ENCODE results near the gene CPE. TPM values are rescaled to one million over a fixed set of nuclear protein-coding genes. Genes with fewer than 3 reads are reported as not detected.

Gene CPE
- total RNA-seq, 1 experiment from 2014 or later: 32.6 TPM

DNA sequence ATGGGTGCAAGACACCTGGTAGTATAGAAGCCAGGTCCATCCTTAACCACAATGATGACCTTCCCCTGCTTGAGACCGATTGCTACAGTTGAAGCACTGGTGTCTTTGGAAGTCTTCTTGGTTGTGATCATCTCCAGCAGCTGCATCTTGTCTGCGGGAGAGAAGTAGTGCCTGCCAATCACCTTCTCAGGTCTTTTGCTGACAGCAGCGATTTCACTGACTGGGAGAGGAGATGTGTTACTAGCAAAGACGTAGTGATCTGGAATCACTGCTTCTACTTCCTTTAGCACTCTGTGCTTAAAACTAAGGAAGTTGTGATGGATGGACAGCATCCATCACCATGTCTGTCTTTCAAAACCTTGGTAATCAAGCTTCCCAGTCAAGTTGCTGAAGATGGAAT, 25.9 kb downstream of the CPE start:
- H3K4me3 ChIP-seq (ENCODE audit: insufficient read depth, low read depth, low read length): no peak overlapping the region
- no peaks in the 10 kb centered on the region for H3K27me3 ChIP-seq (ENCODE audit: control insufficient read depth, insufficient read depth, low read length)
- DNase-seq: no peak
- H3K36me3 ChIP-seq (replicated peaks; ENCODE audit: control insufficient read depth, insufficient read depth, low read length): no peaks in the 10 kb centered on the region

DNA sequence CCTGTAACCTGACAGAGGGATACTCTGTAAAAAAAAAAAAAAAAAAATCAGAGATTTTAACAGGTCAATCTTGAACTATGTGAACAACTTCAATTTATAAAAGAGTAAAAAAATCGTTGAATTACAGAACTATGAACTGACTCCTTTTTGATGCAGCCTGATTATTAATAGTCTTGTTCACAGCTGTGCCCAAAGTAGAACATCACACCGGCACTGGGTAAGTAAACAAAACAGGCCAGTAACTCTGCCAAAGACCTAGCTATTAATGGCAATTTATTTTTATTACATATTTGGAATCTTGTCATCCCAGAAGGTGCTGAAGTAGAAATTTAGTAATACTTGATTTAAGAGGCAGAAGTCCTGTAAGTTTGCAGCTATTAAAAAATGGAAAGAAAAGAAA, 31.4 kb downstream of the CPE start:
- no peaks in the 10 kb centered on the region for H3K27me3 ChIP-seq (ENCODE audit: control insufficient read depth, insufficient read depth, low read length)
- no peak overlapping the region for H3K4me3 ChIP-seq (ENCODE audit: insufficient read depth, low read depth, low read length)
- H3K36me3 ChIP-seq (replicated peaks; ENCODE audit: control insufficient read depth, insufficient read depth, low read length): no peaks in the 10 kb centered on the region
- DNase-seq: no peak

DNA sequence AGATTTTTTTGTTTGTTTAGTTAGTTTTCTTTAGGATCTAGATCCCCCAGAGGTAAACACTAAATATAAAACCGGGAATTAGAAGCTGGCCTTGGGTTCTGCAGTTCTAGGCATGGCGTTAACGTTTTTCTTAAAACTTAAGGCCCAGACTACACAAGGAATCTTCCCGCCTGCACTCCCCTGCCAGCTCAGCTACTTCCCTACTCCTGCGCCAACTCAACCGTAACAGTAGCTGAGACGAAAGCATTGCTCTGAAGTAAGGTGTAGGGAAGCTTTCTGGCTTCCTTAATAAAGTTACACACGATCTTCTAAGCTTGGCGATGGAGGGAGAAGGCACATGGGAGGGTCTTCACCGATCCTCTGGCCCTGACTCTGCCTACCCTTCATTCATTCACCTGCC, 37.1 kb downstream of the CPE start:
- DNase-seq: no peak
- H3K4me3 ChIP-seq (ENCODE audit: insufficient read depth, low read depth, low read length): no peak overlapping the region
- no peaks in the 10 kb centered on the region for H3K27me3 ChIP-seq (ENCODE audit: control insufficient read depth, insufficient read depth, low read length)
- no peaks in the 10 kb centered on the region for H3K36me3 ChIP-seq (replicated peaks; ENCODE audit: control insufficient read depth, insufficient read depth, low read length)

DNA sequence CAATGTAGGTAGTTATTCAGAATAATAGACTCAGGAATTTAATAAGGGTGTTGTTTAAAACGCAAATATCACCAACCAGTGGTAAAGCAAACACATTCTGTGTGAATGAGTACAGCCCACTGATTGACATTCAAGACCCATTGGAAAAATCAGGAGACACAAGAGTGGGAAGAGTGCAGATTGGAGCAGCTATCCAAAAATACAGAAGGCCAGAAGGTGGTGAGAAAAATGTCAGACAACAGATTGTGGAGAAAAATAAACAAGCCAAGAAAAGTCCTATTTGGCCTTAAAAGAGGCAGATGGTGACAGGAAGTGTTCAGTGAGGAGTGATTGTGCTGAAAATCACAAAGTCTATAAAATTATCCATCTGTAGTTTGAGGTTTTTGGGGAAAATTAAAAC, 39.3 kb downstream of the CPE start:
- no peak overlapping the region for H3K4me3 ChIP-seq (ENCODE audit: insufficient read depth, low read depth, low read length)
- no peaks in the 10 kb centered on the region for H3K36me3 ChIP-seq (replicated peaks; ENCODE audit: control insufficient read depth, insufficient read depth, low read length)
- no peaks in the 10 kb centered on the region for H3K27me3 ChIP-seq (ENCODE audit: control insufficient read depth, insufficient read depth, low read length)
- DNase-seq: no peak

GRCh38 chr4:165425629-165426028, 46.8 kb downstream of the CPE start:
- no peak for DNase-seq
- H3K27me3 ChIP-seq (ENCODE audit: control insufficient read depth, insufficient read depth, low read length): no peaks in the 10 kb centered on the region
- no peak overlapping the region for H3K4me3 ChIP-seq (ENCODE audit: insufficient read depth, low read depth, low read length)
- H3K36me3 ChIP-seq (replicated peaks; ENCODE audit: control insufficient read depth, insufficient read depth, low read length): no peaks in the 10 kb centered on the region

GRCh38 chr4:165426331-165426730, 47.5 kb downstream of the CPE start:
- Histone ChIP-seq H3K27me3 (ENCODE audit: control insufficient read depth, insufficient read depth, low read length) (no peaks in the 10 kb centered on the region), H3K36me3 (replicated peaks; ENCODE audit: control insufficient read depth, insufficient read depth, low read length) (no peaks in the 10 kb centered on the region), H3K4me3 (ENCODE audit: insufficient read depth, low read depth, low read length) (no peak overlapping the region)
- no peak for DNase-seq

DNA sequence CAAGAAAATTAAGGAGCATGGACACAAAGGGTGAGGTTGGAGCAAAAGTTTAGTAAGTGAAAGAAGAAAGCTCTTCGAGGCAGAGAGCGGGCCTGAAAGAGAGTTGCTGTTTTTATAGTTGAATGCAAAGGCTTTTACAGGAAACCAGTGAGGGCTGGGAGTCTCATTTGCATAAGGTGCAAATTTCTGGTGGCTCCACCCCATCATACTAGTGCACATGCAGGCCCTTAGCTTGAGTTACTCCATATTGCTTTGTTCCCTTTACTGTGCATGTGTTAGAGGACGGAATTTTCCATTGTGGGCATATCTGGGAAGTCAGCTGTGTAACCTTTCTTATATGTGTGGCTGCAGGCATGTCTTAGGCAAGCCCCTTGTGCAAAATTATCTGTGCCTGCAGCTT, 48.0 kb downstream of the CPE start:
- H3K4me3 ChIP-seq (ENCODE audit: insufficient read depth, low read depth, low read length): no peak overlapping the region
- DNase-seq: no peak
- no peaks in the 10 kb centered on the region for H3K36me3 ChIP-seq (replicated peaks; ENCODE audit: control insufficient read depth, insufficient read depth, low read length)
- H3K27me3 ChIP-seq (ENCODE audit: control insufficient read depth, insufficient read depth, low read length): no peaks in the 10 kb centered on the region

GRCh38 chr4:165428957-165429356, 50.1 kb downstream of the CPE start:
- no peaks in the 10 kb centered on the region for H3K36me3 ChIP-seq (replicated peaks; ENCODE audit: control insufficient read depth, insufficient read depth, low read length)
- no peak for DNase-seq
- H3K27me3 ChIP-seq (ENCODE audit: control insufficient read depth, insufficient read depth, low read length): no peaks in the 10 kb centered on the region
- no peak overlapping the region for H3K4me3 ChIP-seq (ENCODE audit: insufficient read depth, low read depth, low read length)

DNA sequence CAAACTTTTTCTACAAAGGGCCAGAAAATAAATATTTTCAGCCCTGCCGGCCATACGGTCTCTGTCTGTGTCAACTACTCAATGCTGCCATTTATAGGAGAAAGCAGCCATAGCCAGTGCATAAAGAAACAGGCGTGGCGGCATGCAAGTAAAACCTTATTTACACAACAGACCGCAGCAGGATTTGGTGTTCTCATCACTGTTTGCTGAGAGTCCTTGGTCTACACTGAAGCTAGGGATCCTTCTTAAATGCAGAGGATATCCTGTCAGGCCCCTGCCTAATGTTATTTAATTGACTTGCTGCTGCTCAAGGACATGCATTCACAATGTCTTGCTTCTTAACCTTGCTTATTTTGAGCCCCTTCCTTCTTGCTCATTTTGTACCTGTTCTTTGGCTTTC, 54.7 kb downstream of the CPE start:
- Histone ChIP-seq H3K27me3 (ENCODE audit: control insufficient read depth, insufficient read depth, low read length) (no peaks in the 10 kb centered on the region), H3K36me3 (replicated peaks; ENCODE audit: control insufficient read depth, insufficient read depth, low read length) (no peaks in the 10 kb centered on the region), H3K4me3 (ENCODE audit: insufficient read depth, low read depth, low read length) (no peak overlapping the region)
- no peak for DNase-seq

DNA sequence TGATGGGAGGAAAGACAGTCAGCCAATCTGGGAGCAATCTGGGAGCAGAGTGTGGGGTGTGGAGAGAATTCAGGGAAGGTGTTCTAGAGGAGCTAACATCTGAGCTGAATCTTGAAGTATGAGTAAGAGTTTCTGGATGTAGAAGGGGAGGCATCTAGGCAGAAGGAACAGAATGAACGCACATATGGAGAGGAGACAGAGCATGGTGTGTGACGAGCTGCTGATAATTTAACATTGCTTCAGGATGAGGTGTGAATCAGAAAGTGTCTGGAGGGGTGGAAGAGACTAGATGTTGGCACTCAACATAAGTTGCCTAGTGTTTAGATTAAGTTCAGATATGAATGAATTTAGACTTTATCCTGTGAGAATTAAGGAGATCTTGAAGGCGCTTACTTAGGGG, 58.9 kb downstream of the CPE start:
- DNase-seq: no peak
- Histone ChIP-seq H3K27me3 (ENCODE audit: control insufficient read depth, insufficient read depth, low read length) (no peaks in the 10 kb centered on the region), H3K36me3 (replicated peaks; ENCODE audit: control insufficient read depth, insufficient read depth, low read length) (no peaks in the 10 kb centered on the region), H3K4me3 (ENCODE audit: insufficient read depth, low read depth, low read length) (no peak overlapping the region)

DNA sequence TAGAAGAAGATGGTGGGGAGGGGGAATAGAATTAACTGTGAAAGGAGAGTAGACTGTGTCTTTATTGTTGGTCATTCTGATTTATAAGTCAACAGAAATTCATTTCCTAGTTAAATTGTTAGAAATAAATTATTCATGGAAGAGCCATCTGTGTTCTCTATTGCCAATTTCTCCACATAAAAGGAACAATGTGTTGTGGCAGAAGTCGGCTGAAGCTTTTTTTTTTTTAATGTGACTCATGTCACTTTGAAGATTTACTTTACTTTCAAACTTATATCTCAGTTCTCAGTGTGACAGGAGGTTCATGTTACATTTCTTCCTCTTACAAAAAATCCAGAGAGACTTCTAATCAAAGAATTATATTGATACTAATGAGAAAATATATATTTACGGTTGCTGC, 60.5 kb downstream of the CPE start:
- H3K36me3 ChIP-seq (replicated peaks; ENCODE audit: control insufficient read depth, insufficient read depth, low read length): no peaks in the 10 kb centered on the region
- DNase-seq: no peak
- no peaks in the 10 kb centered on the region for H3K27me3 ChIP-seq (ENCODE audit: control insufficient read depth, insufficient read depth, low read length)

DNA sequence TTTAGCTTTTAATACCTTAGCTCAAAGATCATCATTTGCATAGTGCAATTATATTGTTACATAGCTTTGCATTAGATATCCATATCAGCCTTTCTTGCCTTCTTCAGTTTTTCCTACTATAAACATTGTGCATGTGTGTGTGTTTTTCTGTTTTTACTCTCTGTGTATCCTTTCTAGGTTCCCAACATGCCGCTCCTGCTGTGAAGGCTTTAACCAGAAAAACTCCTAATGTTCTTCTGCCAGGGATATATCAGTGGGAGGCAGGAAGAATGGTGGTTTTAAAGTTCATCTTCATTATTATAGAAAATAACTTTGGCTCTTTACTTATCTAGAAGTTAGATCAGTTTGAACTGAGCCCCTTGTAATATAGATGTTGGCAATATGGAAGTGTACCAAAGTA, 61.2 kb downstream of the CPE start:
- DNase-seq: no peak
- no peaks in the 10 kb centered on the region for H3K27me3 ChIP-seq (ENCODE audit: control insufficient read depth, insufficient read depth, low read length)

More for the DNA sequence above, 60.5 kb downstream of the CPE start:
- H3K4me3 ChIP-seq (ENCODE audit: insufficient read depth, low read depth, low read length): no peak overlapping the region

GRCh38 chr4:165440415-165441158, 61.8 kb downstream of the CPE start:
- H3K4me3 ChIP-seq (ENCODE audit: insufficient read depth, low read depth, low read length): no peak overlapping the region
- H3K27me3 ChIP-seq (ENCODE audit: control insufficient read depth, insufficient read depth, low read length): no peaks in the 10 kb centered on the region
- H3K36me3 ChIP-seq (replicated peaks; ENCODE audit: control insufficient read depth, insufficient read depth, low read length): no peaks in the 10 kb centered on the region
- DNase-seq: no peak

More for the DNA sequence above, 61.2 kb downstream of the CPE start:
- no peak overlapping the region for H3K4me3 ChIP-seq (ENCODE audit: insufficient read depth, low read depth, low read length)
- no peaks in the 10 kb centered on the region for H3K36me3 ChIP-seq (replicated peaks; ENCODE audit: control insufficient read depth, insufficient read depth, low read length)

DNA sequence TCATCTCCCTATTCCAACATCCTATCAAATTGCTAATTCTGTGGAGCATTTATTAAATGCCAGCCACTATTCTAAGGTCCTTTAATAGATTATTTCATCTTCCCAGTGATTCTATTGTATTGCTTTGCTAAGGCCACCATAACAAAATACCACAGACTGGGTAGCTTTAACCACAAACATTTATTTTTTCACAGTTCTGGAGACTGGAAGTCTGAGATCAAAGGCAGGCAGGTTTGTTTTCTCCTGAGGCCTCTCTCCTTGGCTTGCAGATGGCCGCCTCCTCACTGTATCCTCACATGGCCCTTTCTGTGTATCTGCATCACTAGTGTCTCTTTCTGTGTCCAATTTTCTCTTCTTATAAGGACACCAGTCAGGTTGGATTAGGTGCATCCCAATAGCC, 64.5 kb downstream of the CPE start:
- Histone ChIP-seq H3K4me3 (ENCODE audit: insufficient read depth, low read depth, low read length) (no peak overlapping the region), H3K36me3 (replicated peaks; ENCODE audit: control insufficient read depth, insufficient read depth, low read length) (no peaks in the 10 kb centered on the region), H3K27me3 (ENCODE audit: control insufficient read depth, insufficient read depth, low read length) (no peaks in the 10 kb centered on the region)
- DNase-seq: no peak

DNA sequence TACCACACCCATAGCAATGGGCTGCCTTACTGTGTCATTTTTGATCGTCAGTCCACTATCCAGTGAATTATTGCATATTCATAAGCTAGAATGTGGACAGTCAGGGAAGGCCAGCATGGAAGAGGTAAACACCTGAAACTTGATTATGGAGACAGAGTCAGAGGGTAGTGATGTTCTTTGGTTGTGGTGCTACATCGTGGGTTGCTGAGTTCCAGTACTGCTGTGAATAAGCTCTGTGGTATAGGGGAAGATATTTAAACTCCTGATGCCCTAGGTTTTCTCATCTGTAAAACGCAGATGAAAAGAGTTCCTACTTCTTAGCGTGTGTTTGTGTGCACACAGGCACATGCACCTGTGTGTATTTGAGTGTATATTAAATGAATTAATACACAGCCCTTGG, 69.9 kb downstream of the CPE start:
- DNase-seq: no peak
- H3K27me3 ChIP-seq (ENCODE audit: control insufficient read depth, insufficient read depth, low read length): no peaks in the 10 kb centered on the region
- no peaks in the 10 kb centered on the region for H3K36me3 ChIP-seq (replicated peaks; ENCODE audit: control insufficient read depth, insufficient read depth, low read length)
- no peak overlapping the region for H3K4me3 ChIP-seq (ENCODE audit: insufficient read depth, low read depth, low read length)

GRCh38 chr4:165449333-165449732, 70.5 kb downstream of the CPE start:
- Histone ChIP-seq H3K27me3 (ENCODE audit: control insufficient read depth, insufficient read depth, low read length) (no peaks in the 10 kb centered on the region), H3K4me3 (ENCODE audit: insufficient read depth, low read depth, low read length) (no peak overlapping the region), H3K36me3 (replicated peaks; ENCODE audit: control insufficient read depth, insufficient read depth, low read length) (no peaks in the 10 kb centered on the region)
- no peak for DNase-seq

All from H7 (cell line).